Dermis blood vessel endothelial cell (primary cell): ENCODE measurements around the gene COPZ2. TPM values are rescaled to one million over a fixed set of nuclear protein-coding genes. Genes with fewer than 3 reads are reported as not detected.
"Not testable (repeated sequence)": the region's sequence is repeated elsewhere in the genome, so short reads cannot be mapped to it uniquely, and the experiment has no call there.

ENCODE experiments used
- DNase-seq: peaks from one replicate; pipeline ENCODE4 v3.0.0; 2010
- total RNA-seq: library from RNA; depleted of rRNA; stranded (reverse); fragments of >200 nt; gene quantifications from 2 replicates; pipeline ENCODE4 v1.2.3, GENCODE V29; 2014

COPZ2 gene
- total RNA-seq, 1 donor from 2014 or later = 6.5 TPM

DNA sequence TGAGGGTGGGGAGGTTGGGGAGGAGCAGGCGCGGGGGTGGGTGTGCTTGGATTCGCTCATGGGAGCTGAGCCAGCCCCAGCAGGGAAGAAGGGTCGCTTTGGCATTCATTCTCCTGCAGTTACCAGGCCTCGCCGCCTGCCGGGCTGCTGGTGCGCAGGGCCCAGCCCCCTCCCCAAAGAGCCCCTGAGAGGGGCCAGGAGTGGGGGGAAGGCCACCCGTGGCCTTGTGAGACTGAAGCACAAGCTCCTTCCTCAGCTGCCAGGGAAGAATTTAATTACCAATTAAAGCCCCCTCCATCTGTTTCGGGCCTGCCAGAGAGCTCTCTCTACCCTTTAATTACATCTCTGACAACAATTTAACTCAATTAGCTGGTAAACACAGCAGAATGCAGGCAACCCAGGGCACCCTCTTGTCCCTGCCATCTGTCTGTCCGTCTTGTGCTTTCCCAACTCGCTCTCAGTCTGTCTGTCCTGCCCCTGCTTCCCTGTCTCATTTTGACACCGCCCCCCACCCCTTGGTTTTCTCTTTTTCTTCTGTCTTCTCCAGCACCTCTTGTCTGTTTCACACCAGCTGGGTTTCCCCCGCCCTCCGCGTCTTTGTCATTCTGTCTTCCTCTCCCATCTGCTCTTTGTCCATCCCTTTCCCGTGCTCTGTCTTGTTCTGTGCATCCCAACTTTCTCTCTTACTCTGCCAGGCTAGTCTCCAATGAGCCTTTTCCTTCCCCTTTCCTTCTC, 34.0 kb downstream of the COPZ2 start:
- DNase-seq = no peak

- DNase-seq = no peak
These were observed 34.6 kb downstream of the COPZ2 start for GRCh38 chr17:48002916-48003416.

- DNase-seq = peak; percentile 87
These were observed 35.2 kb downstream of the COPZ2 start for GRCh38 chr17:48002266-48002915.

GRCh38 chr17:48001657-48002056, 35.9 kb downstream of the COPZ2 start:
- not testable (repeated sequence) for DNase-seq

DNA sequence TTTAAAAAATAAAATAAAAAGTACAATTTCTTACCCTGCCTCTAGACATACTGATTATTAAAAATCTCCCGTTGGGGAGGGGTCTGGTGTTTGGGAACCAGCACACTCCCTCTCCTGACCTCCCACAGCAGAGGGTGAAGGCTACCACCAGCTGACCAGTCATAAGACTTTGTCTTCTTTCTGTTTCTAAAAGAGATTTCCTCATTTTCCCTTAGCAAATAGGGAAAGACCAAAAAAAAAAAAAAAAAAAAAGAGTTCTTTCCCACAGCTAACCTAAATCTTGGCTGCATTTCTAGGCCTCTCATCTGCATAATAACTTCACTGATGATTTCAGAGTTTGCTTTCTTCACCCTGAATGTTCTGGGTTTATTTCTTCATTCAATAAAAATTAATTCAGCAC, 36.4 kb downstream of the COPZ2 start:
- DNase-seq = no peak

DNA sequence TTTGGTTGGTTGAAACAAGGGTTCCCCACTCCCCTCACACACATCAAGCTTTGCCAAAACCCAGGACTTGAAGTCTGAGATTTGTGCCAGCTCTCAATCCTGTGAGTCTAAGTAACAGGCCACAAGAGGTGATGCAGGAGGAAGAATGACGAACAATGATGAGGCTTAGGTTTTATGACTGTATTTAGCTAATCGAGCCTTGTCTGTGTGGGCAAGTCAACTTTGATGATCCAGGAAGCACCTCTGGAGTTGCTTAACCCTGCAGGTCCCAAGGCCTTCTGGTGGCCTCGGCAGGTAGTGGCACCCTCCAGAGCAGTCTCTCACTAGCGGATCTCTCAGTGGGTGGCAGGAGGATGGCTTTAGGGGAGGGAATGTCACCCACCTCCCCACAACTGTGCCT, 38.0 kb downstream of the COPZ2 start:
- peak; percentile 53 for DNase-seq

- DNase-seq = no peak
These were observed 39.6 kb downstream of the COPZ2 start for GRCh38 chr17:47998044-47998443.

DNA sequence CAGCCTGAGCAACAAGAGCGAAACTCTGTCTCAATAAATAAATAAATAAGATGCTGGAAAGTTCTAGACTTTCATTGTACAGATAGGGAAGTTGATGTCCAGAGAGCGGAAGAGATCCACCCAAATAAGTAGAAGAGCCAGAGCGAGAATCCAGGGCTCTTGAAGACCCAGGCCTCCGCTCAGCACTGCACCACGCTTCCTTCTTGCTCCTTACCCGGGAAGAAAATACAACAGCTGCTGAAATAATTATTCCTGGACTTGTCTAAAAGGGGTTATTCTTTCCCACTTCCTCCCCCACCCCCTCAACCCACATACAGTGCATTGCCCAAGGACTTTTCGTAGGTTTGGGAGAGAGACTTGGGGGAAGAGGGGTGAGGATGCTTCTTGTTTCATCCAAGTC, 40.0 kb downstream of the COPZ2 start:
- DNase-seq = no peak

GRCh38 chr17:47996201-47996600, 41.4 kb downstream of the COPZ2 start:
- no peak for DNase-seq

DNA sequence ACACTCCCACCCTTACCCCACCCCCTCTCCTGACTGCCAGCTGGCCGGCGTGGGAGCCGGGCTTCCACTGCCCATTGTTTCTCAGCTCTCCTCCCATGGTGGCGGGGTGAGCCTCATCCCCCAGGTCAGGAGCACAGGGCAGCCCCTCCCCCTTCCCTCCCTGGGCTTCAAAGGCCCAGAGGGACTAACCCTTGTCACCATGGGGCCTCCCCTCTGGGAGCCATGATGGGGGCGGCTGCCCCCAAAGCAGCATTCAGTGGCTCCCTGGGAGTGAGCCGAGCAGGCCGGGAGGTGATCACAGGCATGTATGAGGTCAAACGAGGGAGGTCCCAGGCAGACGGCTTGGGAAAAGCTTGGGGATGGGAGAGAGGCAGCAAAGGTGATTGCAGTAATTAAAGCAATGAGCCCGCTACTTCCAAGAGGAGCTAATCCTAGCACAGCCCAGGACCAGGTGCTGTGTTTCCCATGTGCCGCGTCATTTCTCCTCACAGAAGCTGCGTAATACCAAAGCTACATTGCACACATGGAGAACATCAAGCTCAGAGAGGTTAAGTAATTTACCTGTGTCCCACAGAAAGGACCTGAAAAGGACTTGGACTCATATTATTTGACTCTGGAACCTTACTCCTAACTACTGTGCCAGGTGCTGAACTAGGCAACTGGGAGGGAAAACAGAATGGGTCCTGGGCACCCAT, 42.2 kb downstream of the COPZ2 start:
- no peak for DNase-seq

GRCh38 chr17:47994724-47995123, 42.9 kb downstream of the COPZ2 start:
- DNase-seq = no peak

- DNase-seq = no peak
These were observed 43.6 kb downstream of the COPZ2 start for GRCh38 chr17:47993964-47994363.

DNA sequence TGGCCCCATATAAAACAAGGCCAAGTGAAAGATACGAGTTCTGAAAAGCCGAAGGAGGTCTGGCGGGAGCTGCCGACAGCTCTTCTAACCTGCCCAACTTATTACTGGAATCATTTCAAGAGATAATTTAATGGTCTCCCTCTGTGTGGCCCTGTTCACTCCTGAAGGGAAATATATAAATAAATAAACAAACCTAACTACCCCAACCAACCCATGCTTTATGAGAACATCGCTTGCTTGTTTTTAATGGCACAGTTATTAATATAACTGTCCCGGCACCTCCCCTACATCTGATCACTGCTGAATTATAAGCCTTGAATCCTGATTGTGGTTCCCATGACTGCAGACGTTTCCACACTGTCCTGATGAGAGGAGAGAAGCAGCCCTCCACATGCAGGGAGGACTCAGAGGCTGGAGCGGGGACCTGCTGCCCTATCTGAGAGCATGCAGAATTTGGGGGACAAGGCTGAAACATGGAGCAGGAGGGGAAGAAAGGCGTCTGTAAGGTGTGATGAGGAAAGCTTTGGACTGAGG, 44.5 kb downstream of the COPZ2 start:
- no peak for DNase-seq

GRCh38 chr17:47992216-47992615, 45.4 kb downstream of the COPZ2 start:
- no peak for DNase-seq

DNA sequence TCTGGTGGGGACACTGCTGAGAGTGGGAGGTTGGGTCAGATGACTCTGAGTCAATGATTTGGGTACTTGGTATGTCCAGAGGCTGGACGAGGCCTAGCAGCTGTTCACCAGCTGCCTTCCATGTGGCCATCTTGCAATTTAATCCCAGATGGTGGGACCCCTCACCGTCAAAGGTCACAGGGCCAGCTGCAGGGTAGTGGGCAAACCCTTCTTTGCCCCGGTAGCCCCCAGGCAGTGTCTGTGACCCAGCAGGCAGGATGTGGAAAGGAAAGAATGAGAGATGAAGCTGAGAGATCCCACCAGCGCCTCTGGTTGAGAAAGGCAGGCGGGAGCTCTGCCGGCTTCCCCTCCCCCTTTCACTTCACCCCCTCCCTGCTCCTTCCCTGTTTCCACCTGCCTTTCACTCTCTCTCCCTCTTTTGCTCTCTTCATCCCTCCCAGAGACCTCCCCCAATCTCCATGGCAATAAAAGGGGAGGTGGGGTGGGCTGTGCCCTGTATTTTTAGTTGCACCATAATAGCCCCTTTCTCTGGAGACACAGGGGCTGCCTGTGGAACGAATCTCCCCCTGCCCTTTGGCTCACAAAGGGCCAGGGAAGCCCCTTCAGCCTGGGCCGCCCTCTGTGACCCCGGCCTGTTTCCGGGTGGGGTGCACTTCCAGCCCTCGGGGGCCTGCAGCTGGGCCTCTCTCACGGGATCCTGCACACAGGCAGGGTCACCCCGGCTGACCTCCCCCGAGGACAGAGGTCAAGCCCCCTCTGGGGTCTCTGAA, 46.5 kb downstream of the COPZ2 start:
- no peak for DNase-seq

GRCh38 chr17:47989700-47990099, 47.9 kb downstream of the COPZ2 start:
- no peak for DNase-seq

DNA sequence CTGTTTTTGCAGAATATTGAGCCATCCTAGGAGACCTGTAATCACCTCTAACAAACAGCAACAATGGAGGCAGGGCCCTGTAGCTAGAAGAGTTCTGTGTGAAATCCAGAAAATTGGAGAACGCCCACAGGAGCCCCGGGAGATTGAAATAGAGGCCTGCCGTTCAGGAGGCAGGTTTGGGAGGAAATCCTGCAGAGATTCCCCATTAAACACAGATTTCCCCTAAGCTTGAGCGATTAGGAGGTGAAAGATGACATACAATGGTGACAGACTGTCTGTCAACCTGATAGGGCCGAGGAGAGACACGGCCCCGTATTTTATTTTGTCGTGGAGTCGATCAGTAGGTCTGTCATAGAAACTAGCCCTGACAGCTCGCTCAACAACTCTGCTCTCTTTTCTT, 48.4 kb downstream of the COPZ2 start:
- no peak for DNase-seq

DNA sequence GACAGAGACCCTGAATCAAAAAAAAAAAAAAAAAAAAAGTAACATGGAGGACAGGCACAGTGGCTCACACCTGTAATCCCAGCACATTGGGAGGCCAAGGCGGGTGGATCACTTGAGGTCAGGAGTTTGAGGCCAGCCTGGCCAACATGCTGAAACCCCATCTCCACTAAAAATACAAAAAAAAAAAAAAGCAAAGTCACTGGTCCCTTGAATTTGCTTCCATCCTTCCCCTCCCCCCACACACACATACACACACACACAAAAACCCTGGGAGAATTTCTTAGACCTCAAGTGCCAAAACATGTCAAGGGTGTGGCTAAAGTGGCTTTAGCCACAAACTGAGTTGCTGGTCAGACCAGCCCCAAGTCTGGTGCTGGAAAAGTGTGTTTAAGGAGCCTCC, 49.2 kb downstream of the COPZ2 start:
- DNase-seq = not testable (repeated sequence)

DNA sequence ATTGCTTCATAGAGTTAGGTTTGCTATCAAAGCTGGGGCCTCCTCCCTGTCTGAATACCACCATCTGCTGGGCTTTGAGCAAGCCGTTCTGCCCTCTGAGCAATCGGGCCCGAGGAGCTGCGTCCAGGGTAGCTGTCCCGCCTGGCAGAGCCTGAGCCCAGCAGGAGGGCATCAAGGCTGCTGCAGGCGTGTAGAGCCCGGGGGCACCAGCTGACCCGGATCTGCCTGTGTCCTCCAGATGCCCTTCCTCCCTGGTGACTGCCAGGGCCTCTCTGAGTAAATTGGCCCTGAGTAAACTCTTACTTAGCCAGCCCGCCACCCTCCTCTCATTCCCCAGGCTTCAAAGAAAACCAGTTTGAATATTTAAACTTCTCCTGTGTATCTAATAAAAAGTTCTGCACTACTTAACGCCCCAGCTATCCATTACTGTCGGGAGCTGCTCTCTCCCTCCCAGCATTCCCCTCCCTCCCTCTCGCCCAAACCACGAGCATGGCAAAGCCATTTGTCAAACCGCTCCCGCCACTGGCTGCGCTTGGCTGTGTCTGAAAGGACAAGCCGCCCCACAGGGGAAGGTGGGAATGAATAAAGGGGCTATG, 50.3 kb downstream of the COPZ2 start:
- DNase-seq = peak; percentile 29

- DNase-seq = no peak
These were observed 51.1 kb downstream of the COPZ2 start for GRCh38 chr17:47986520-47986919.

DNA sequence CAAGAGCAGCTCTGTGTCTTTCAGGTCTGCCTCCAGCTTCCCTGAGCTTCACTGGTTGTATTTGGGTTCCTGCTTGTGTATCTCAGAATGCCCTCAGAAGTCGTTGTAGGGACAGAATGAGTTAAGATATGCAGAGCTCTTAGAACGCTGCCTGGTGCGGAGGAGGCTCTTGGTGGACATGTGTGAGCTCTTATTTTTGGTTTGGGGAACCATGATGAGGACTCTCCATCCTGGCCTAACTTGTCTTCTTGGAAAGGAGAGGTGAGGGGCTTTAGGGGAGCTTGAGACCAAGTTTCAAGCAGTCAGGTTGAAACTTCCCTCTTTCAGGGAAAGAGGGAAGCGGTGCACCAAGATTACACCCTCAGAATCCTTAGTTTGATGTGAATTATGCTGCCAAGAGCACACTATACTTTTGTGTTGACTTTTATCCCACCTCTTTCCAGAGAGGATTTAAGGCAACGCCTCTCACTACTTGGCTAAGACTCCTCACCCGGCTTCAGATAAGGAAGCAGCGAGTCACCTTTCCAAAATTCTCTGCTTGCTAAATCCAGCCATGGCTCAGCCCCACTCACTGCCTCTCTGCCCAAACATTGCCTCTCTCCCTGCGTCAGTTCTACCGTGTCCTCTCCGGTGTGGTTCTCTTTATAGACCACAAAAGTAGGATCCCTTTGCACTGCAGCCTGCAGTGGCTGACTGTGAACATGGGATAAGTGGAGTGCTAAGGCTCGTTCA, 53.9 kb downstream of the COPZ2 start:
- DNase-seq = no peak
